ENCODE results near the gene ZNF888.
"Not testable (repeated sequence)": the region's sequence is repeated elsewhere in the genome, so short reads cannot be mapped to it uniquely, and the experiment has no call there.

ZNF888 gene

GRCh38 chr19:52889076-52889475 is 34.2 kb downstream of the ZNF888 start:
- TF ChIP-seq CTCF (conservative IDR thresholded peaks at IDR 0.05; ENCODE audit: low read length) = no peak

GRCh38 chr19:52880895-52881389 is 42.3 kb downstream of the ZNF888 start:
- DNase-seq (ENCODE audit: low read depth) = no peak
- no peak overlapping the region for H3K4me3 ChIP-seq (ENCODE audit: low read length)

More at GRCh38 chr19:52889076-52889475, 34.2 kb downstream of the ZNF888 start:
- H3K4me3 ChIP-seq (ENCODE audit: low read length) = no peak overlapping the region
- no peak for DNase-seq (ENCODE audit: low read depth)

GRCh38 chr19:52872996-52873395 is 50.2 kb downstream of the ZNF888 start:
- not testable (repeated sequence) for H3K4me3 ChIP-seq (ENCODE audit: low read length); DNase-seq (ENCODE audit: low read depth)

More at GRCh38 chr19:52880895-52881389, 42.3 kb downstream of the ZNF888 start:
- no peak for TF ChIP-seq CTCF (conservative IDR thresholded peaks at IDR 0.05; ENCODE audit: low read length)

- no peak for TF ChIP-seq CTCF (conservative IDR thresholded peaks at IDR 0.05; ENCODE audit: low read length)
- DNase-seq (ENCODE audit: low read depth) = no peak
- no peak overlapping the region for H3K4me3 ChIP-seq (ENCODE audit: low read length)
These were observed 51.8 kb downstream of the ZNF888 start for GRCh38 chr19:52871466-52871865.

GRCh38 chr19:52868031-52868430 is 55.2 kb downstream of the ZNF888 start:
- not testable (repeated sequence) for DNase-seq (ENCODE audit: low read depth); H3K4me3 ChIP-seq (ENCODE audit: low read length)

GRCh38 chr19:52857378-52858191 is 65.6 kb downstream of the ZNF888 start, which contains the start of gene ZNF468:
Gene ZNF468, minus strand, starts transcription at chr19:52857619. Its CDS starts 3,347 bp downstream, at chr19:52854272.
- peak within 1 kb of the TSS; percentile 74 for H3K4me3 ChIP-seq (ENCODE audit: low read length)
- peak; percentile 53 for DNase-seq (ENCODE audit: low read depth)
- 0 out of 2 replicates have a peak, but pooled peaks have one; percentile 11 for TF ChIP-seq CTCF (conservative IDR thresholded peaks at IDR 0.05; ENCODE audit: low read length)

GRCh38 chr19:52856540-52857377 is 66.5 kb downstream of the ZNF888 start:
- DNase-seq (ENCODE audit: low read depth) = peak; percentile 24
- peak overlapping the region; percentile 74 for H3K4me3 ChIP-seq (ENCODE audit: low read length)

Measured in AG10803 (cell line).